Ovary (tissue), 9 donors: ENCODE measurements around the gene DEDD2. TPM values are rescaled to one million over a fixed set of nuclear protein-coding genes. Genes with fewer than 3 reads are reported as not detected.

ENCODE experiments used
- DNase-seq, 5 donors: peaks; one replicate each; pipeline ENCODE4 v3.0.0-alpha.2; 2019 to 2020
- H3K27ac ChIP-seq, 2 donors: fragments of 200-600 bp; one replicate each; pipeline versions ENCODE4 v1.5.1 to v1.8.0; 2019 to 2022
- H3K27me3 ChIP-seq: fragments of 200-600 bp; one replicate; pipeline ENCODE4 v1.8.0; 2022
- H3K36me3 ChIP-seq: fragments of 200-600 bp; sonication (generic); one replicate; pipeline ENCODE4 v1.5.1; 2019
- H3K4me1 ChIP-seq: one replicate; pipeline ENCODE4 v1.8.1; 2013; ENCODE audit warnings: mild to moderate bottlenecking, moderate library complexity; ENCODE audit not compliant: insufficient read depth
- H3K4me3 ChIP-seq: fragments of 200-600 bp; sonication (generic); one replicate; pipeline ENCODE4 v1.5.1; 2017
- H3K9me3 ChIP-seq, 2 donors: fragments of 200-600 bp in 1 of 2; sonication (generic) in 1 of 2; one replicate each; pipeline versions ENCODE4 v1.5.1 to v1.8.1; 2013 to 2019; ENCODE audit warnings: mild to moderate bottlenecking in 1 of 2, moderate library complexity in 1 of 2
- EP300 ChIP-seq: sonication (generic); formaldehyde crosslinking; IDR thresholded peaks from one replicate; pipeline ENCODE4 v1.6.1; 2017; ENCODE audit warnings: antibody characterized with exemption
- POLR2A ChIP-seq: fragments of 450-650 bp; IDR thresholded peaks from one replicate; pipeline ENCODE4 v1.6.1; 2017; ENCODE audit warnings: antibody characterized with exemption, mild to moderate bottlenecking, moderate library complexity
- WGBS, 3 donors: extraction: QIAGEN DNeasy Blood & Tissue Kit in 1 of 3; methylation state at CpG; one replicate each; pipeline versions ENCODE4 v1.1.5 to v1.1.7; 2013 to 2017; 5-methylcytosine and 5-hydroxymethylcytosine counted together
- intact Hi-C, 4 donors: fragments of 100-400 bp; cut with DNase I; formaldehyde crosslinking; loops; one replicate each; pipeline versions ENCODE4 v1.11.0 to v1.15.1; 2022 to 2023
- polyA plus RNA-seq, 2 donors: library from polyadenylated mRNA; stranded (reverse); fragments of 200-250 nt in 1 of 2; fragments of 350-450 nt in 1 of 2; fragmentation: Illumina TruSeq in 1 of 2; extraction: RNeasy Lipid Tissue Mini Kit (QIAGEN cat#74804) in 1 of 2; gene quantifications; one replicate each; pipeline ENCODE4 v1.2.3, GENCODE V29; 2013 to 2014
- total RNA-seq, 7 donors: library from RNA; depleted of rRNA in 2 of 7; stranded (reverse); fragments of >200 nt in 2 of 7; fragmentation: NEBNext Ultra II Directional in 3 of 7; extraction: Animal tissue kit (Norgen Biotek cat#: 25700) in 3 of 7; gene quantifications; one replicate each; pipeline versions ENCODE4 v1.1.0 to v1.2.4, GENCODE V29; 2016 to 2023
- TF ChIP-seq, protein P1 (sequence below), 3 donors: fragments of 450-650 bp in 2 of 3; fragments of 200-600 bp in 1 of 3; IDR thresholded peaks; one replicate each; pipeline versions ENCODE4 v1.5.1 to v1.8.0; 2016 to 2022; ENCODE audit warnings: antibody characterized with exemption in 3 of 3, mild to moderate bottlenecking in 1 of 3
- donor health status: DM: no; HTN: no; CAD: no; lungs with moderate emphysema.
- donor health status: DM: no; HTN: no; CAD: no.
- donor health status: Bipolar disorder and iron deficiency.
- donor health status: DM: yes; HTN: yes; CAD: no.
- donor health status: DM: no; HTN: no; CAD: no.
- donor health status: DM: yes; HTN: yes; CAD: no.

Gene DEDD2
- total and polyA plus RNA-seq, 9 donors: 8.3 to 36.8 (median 25.1) TPM

DNA sequence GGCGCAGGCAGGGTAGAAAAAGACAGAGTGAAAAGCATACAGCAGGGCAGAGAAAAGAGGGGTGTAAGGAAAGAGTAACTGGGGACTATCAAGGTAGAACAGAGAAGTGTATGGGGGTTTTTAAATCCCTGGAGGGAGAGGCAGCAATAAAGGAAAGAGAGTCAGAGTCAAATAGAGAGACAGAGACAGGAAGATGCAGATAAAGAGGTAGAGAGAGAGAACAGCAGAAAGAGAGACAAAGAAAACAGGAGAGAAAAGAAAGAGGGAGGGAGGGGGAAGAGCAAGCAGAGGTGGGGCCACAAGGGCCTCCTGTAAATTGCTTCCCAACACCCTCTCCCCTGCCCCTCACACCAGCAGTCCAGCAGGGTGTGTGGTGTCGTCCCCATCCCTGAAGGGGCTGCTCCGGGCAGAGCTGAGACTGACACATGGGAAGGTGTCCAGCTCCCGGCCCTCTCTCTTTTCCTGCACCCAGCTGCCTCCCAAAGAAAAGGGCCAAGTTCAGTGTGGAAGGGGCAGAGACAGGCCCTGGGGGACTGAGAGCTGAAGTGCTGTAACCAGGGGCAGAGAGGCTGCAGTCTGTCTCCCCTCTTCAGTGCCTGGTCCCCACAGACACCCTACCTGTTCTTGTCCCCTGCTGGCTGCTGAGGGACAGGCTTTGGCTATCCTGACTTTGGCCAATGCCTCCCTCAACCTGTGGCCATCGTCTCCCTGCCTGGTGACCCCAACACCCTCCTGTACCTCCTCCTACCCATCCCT is 67.9 kb downstream of the DEDD2 start:
- Histone ChIP-seq H3K36me3 (no peaks in the 10 kb centered on the region), H3K4me3 (no peak overlapping the region), H3K27me3 (no peaks in the 10 kb centered on the region), H3K9me3 (no peaks in the 10 kb centered on the region), H3K4me1 (no peaks in the 10 kb centered on the region), H3K27ac (no peak overlapping the region)
- 24 to 34% (median 26%) methylated on average over 5 of the region's 5 CpGs for WGBS, 3 donors
- DNase-seq: no peak
- intact Hi-C loops: no loop called here
- no peak for TF ChIP-seq POLR2A
- TF ChIP-seq EP300: no peak
- TF ChIP-seq, protein P1, sequence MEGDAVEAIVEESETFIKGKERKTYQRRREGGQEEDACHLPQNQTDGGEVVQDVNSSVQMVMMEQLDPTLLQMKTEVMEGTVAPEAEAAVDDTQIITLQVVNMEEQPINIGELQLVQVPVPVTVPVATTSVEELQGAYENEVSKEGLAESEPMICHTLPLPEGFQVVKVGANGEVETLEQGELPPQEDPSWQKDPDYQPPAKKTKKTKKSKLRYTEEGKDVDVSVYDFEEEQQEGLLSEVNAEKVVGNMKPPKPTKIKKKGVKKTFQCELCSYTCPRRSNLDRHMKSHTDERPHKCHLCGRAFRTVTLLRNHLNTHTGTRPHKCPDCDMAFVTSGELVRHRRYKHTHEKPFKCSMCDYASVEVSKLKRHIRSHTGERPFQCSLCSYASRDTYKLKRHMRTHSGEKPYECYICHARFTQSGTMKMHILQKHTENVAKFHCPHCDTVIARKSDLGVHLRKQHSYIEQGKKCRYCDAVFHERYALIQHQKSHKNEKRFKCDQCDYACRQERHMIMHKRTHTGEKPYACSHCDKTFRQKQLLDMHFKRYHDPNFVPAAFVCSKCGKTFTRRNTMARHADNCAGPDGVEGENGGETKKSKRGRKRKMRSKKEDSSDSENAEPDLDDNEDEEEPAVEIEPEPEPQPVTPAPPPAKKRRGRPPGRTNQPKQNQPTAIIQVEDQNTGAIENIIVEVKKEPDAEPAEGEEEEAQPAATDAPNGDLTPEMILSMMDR (IDR thresholded peaks at IDR 0.05): no peak

Other genes starting within 250 kb of the DEDD2 start
- gene ATP1A3, start 223.4 kb downstream of the DEDD2 start, total RNA-seq: under 1 TPM in 1 of 7 donors, not detected in 6; 0.32 TPM
- gene ATP1A3, start 223.4 kb downstream of the DEDD2 start, polyA plus RNA-seq: under 1 TPM; 0.02 to 0.33 TPM
- 10 to 100 TPM in 2 of 7 donors, 1 to 10 TPM in 5; 1.7 to 16.3 (median 3.7) TPM for gene GRIK5, start 147.5 kb downstream of the DEDD2 start, total RNA-seq
- gene GRIK5, start 147.5 kb downstream of the DEDD2 start, polyA plus RNA-seq: 1 to 10 TPM; 2.9 to 5.3 TPM
- 10 to 100 TPM; 10.3 to 24.6 (median 18.2) TPM for gene ZNF574, start 141.5 kb downstream of the DEDD2 start, total RNA-seq
- 10 to 100 TPM in 1 of 2 donors, 1 to 10 TPM in 1; 2.4 to 14.9 TPM for gene ZNF574, start 141.5 kb downstream of the DEDD2 start, polyA plus RNA-seq
- gene POU2F2, start 85.2 kb downstream of the DEDD2 start, total RNA-seq: 1 to 10 TPM in 4 of 7 donors, under 1 TPM in 2, not detected in 1; 0.72 to 4.3 (median 1.4) TPM
- gene POU2F2, start 85.2 kb downstream of the DEDD2 start, polyA plus RNA-seq: 1 to 10 TPM in 1 of 2 donors, under 1 TPM in 1; 0.52 to 1.2 TPM
- 10 to 100 TPM in 5 of 7 donors, 1 to 10 TPM in 2; 2.4 to 17.9 (median 12.9) TPM for gene ZNF526, start 2.6 kb upstream of the DEDD2 start, total RNA-seq
- 1 to 10 TPM; 5.0 to 6.5 TPM for gene ZNF526, start 2.6 kb upstream of the DEDD2 start, polyA plus RNA-seq
- 10 to 100 TPM; 16.0 to 40.9 (median 34.9) TPM for gene GSK3A, start 24.9 kb upstream of the DEDD2 start, total RNA-seq
- gene GSK3A, start 24.9 kb upstream of the DEDD2 start, polyA plus RNA-seq: 10 to 100 TPM; 31.9 to 38.3 TPM
- 100 to 1,000 TPM in 1 of 7 donors, 10 to 100 TPM in 6; 23.1 to 110 (median 76.6) TPM for gene ERF, start 37.5 kb upstream of the DEDD2 start, total RNA-seq
- gene ERF, start 37.5 kb upstream of the DEDD2 start, polyA plus RNA-seq: 10 to 100 TPM; 31.7 to 51.0 TPM
- gene CIC, start 51.6 kb upstream of the DEDD2 start, total RNA-seq: 100 to 1,000 TPM in 4 of 7 donors, 10 to 100 TPM in 3; 24.6 to 139 (median 113) TPM
- 10 to 100 TPM in 1 of 2 donors, 1 to 10 TPM in 1; 6.6 to 71.0 TPM for gene CIC, start 51.6 kb upstream of the DEDD2 start, polyA plus RNA-seq
- 1 to 10 TPM in 2 of 7 donors, under 1 TPM in 4, not detected in 1; 0.58 to 2.9 (median 0.78) TPM for gene PRR19, start 84.5 kb upstream of the DEDD2 start, total RNA-seq
- gene PRR19, start 84.5 kb upstream of the DEDD2 start, polyA plus RNA-seq: under 1 TPM in 1 of 2 donors, not detected in 1; 0.71 TPM
- gene PAFAH1B3, start 84.9 kb upstream of the DEDD2 start, total RNA-seq: 10 to 100 TPM; 15.8 to 40.2 (median 20.6) TPM
- 10 to 100 TPM in 1 of 2 donors, 1 to 10 TPM in 1; 4.1 to 23.4 TPM for gene PAFAH1B3, start 84.9 kb upstream of the DEDD2 start, polyA plus RNA-seq
- 1 to 10 TPM in 1 of 7 donors, under 1 TPM in 4, not detected in 2; 0.20 to 1.7 (median 0.31) TPM for gene TMEM145, start 95.6 kb upstream of the DEDD2 start, total RNA-seq
- under 1 TPM in 1 of 2 donors, not detected in 1; 0.08 TPM for gene TMEM145, start 95.6 kb upstream of the DEDD2 start, polyA plus RNA-seq
- gene MEGF8, start 108.0 kb upstream of the DEDD2 start, total RNA-seq: 10 to 100 TPM; 11.0 to 31.6 (median 27.0) TPM
- 10 to 100 TPM; 17.8 to 21.6 TPM for gene MEGF8, start 108.0 kb upstream of the DEDD2 start, polyA plus RNA-seq
- not detected for gene CNFN, start 172.6 kb upstream of the DEDD2 start, total RNA-seq
- gene CNFN, start 172.6 kb upstream of the DEDD2 start, polyA plus RNA-seq: under 1 TPM; 0.47 to 0.91 TPM
- gene LIPE, start 209.7 kb upstream of the DEDD2 start, total RNA-seq: 10 to 100 TPM in 3 of 7 donors, 1 to 10 TPM in 4; 2.3 to 15.1 (median 5.4) TPM
- 1 to 10 TPM; 1.7 to 7.9 TPM for gene LIPE, start 209.7 kb upstream of the DEDD2 start, polyA plus RNA-seq
- under 1 TPM in 2 of 7 donors, not detected in 5; 0.32 to 0.46 TPM for gene CXCL17, start 225.3 kb upstream of the DEDD2 start, total RNA-seq
- not detected for gene CXCL17, start 225.3 kb upstream of the DEDD2 start, polyA plus RNA-seq